GM12878 (cell line): ENCODE results near the gene MAN1B1. TPM values are rescaled to one million over a fixed set of nuclear protein-coding genes. Genes with fewer than 3 reads are reported as not detected.

Experiments
- CHD2 ChIP-seq: IDR thresholded peaks from 2 replicates; pipeline ENCODE4 v1.6.1; 2011; ENCODE audit warnings: low read depth, low read length, improper control_type of control experiment, borderline replicate concordance
- CHD4 ChIP-seq: fragments of 200-600 bp; sonication (generic); IDR thresholded peaks from 2 replicates; pipeline ENCODE4 v1.6.1; 2016; ENCODE audit warnings: mild to moderate bottlenecking
- NFIC ChIP-seq: IDR thresholded peaks from 2 replicates; pipeline ENCODE4 v1.6.1; 2012; ENCODE audit warnings: low read depth, mild to moderate bottlenecking, inconsistent platforms, low read length, moderate library complexity
- SPI1 ChIP-seq: IDR thresholded peaks from 2 replicates; pipeline ENCODE4 v1.6.1; 2011; ENCODE audit warnings: low read depth, mild to moderate bottlenecking, low read length, moderate library complexity, borderline replicate concordance; ENCODE audit not compliant: insufficient read depth
- polyA plus RNA-seq, 11 experiments: library from polyadenylated mRNA; depleted of rRNA in 4 of 11; unstranded in 6 of 11; stranded (reverse) in 5 of 11; fragments of >200 nt; fragmentation: Nextera tagmentation in 4 of 11; fragmentation: Illumina TruSeq in 1 of 11; extraction: Ambion mirVana in 4 of 11; extraction: Trizol in 1 of 11; gene quantifications; 1 replicate in 1 of 11; 2 replicates in 10 of 11; pipeline versions ENCODE4 v1.2.1 to v1.2.3, GENCODE V29; 2011 to 2016; ENCODE audit warnings: inconsistent platforms in 2 of 11, missing spikeins in 2 of 11, low read depth in 1 of 11
- total RNA-seq, 4 experiments: library from RNA; depleted of rRNA in 3 of 4; stranded (reverse); fragments of >200 nt in 3 of 4; fragmentation: Illumina TruSeq in 1 of 4; extraction: Trizol in 1 of 4; gene quantifications; 2 replicates each; pipeline versions ENCODE4 v1.2.1 to v1.2.3, GENCODE V29; 2013 to 2021
- TF ChIP-seq, protein P1 (sequence below): IDR thresholded peaks from 2 replicates; pipeline ENCODE4 v1.6.1; 2012; ENCODE audit warnings: mild to moderate bottlenecking, low read depth, low read length
- TF ChIP-seq, protein P2 (sequence below): fragments of 450-650 bp; IDR thresholded peaks from 2 replicates; pipeline ENCODE4 v1.6.1; 2016; ENCODE audit warnings: mild to moderate bottlenecking
- TF ChIP-seq, protein P3 (sequence below): fragments of 450-650 bp; IDR thresholded peaks from 2 replicates; pipeline ENCODE4 v1.6.1; 2017; ENCODE audit warnings: borderline replicate concordance
- TF ChIP-seq, protein P4 (sequence below): fragments of 450-650 bp; formaldehyde crosslinking; IDR thresholded peaks from 2 replicates; pipeline ENCODE4 v1.5.0; 2022; ENCODE audit warnings: mild to moderate bottlenecking, missing genetic modification characterization
- TF ChIP-seq, protein P5 (sequence below): fragments of 450-650 bp; IDR thresholded peaks from 2 replicates; pipeline ENCODE4 v1.6.1; 2017; ENCODE audit warnings: low read depth, mild to moderate bottlenecking, moderate library complexity

MAN1B1 gene
- total and polyA plus RNA-seq, 10 of the 15 experiments (the other 5 are each of a cell fraction or from before 2014, with no cell fraction given) = 0.71 to 34.1 (median 22.7) TPM

DNA sequence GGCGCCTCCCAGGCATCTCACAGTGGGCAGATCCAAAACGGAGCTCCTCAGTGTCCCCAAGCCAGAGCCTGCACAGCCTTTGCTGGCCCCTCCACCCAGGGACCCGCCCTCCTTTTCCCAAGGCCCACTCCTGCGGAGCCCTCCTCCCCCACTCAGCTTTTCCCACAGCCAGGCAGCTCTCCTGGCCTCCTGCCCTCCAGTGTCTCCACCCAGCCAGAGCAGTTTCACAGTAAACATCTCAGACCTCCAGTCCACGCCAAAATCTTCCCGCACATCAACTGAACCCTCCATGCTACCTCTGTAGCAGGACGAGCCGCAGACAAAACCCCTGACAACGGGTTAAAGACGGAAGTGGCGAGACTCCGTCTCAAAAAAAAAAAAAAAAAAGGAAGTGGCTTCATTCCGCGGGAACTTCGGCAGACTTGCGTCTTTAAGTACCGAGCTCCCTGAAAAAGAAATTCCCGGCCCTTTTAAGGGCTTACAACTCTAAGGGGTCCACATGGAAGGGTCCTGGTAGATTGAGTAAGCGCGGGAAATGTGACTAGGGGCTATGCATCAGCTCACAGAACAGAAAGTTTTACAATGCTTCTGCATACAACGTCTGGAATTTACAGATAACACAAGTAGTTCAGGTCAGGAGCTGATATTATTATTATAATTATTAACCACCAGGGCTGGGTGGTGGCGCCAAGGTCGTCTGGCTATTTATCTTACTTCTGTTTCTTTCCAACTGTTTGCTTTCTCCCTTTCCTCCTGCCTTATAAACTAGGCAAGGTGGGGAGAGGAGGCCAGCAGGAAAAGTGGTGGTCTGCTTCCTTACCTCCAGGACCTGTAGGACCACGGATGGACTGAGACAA is 40.7 kb downstream of the MAN1B1 start (continued):
- TF ChIP-seq, protein P1, sequence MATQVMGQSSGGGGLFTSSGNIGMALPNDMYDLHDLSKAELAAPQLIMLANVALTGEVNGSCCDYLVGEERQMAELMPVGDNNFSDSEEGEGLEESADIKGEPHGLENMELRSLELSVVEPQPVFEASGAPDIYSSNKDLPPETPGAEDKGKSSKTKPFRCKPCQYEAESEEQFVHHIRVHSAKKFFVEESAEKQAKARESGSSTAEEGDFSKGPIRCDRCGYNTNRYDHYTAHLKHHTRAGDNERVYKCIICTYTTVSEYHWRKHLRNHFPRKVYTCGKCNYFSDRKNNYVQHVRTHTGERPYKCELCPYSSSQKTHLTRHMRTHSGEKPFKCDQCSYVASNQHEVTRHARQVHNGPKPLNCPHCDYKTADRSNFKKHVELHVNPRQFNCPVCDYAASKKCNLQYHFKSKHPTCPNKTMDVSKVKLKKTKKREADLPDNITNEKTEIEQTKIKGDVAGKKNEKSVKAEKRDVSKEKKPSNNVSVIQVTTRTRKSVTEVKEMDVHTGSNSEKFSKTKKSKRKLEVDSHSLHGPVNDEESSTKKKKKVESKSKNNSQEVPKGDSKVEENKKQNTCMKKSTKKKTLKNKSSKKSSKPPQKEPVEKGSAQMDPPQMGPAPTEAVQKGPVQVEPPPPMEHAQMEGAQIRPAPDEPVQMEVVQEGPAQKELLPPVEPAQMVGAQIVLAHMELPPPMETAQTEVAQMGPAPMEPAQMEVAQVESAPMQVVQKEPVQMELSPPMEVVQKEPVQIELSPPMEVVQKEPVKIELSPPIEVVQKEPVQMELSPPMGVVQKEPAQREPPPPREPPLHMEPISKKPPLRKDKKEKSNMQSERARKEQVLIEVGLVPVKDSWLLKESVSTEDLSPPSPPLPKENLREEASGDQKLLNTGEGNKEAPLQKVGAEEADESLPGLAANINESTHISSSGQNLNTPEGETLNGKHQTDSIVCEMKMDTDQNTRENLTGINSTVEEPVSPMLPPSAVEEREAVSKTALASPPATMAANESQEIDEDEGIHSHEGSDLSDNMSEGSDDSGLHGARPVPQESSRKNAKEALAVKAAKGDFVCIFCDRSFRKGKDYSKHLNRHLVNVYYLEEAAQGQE = no peak
- TF ChIP-seq, protein P2, sequence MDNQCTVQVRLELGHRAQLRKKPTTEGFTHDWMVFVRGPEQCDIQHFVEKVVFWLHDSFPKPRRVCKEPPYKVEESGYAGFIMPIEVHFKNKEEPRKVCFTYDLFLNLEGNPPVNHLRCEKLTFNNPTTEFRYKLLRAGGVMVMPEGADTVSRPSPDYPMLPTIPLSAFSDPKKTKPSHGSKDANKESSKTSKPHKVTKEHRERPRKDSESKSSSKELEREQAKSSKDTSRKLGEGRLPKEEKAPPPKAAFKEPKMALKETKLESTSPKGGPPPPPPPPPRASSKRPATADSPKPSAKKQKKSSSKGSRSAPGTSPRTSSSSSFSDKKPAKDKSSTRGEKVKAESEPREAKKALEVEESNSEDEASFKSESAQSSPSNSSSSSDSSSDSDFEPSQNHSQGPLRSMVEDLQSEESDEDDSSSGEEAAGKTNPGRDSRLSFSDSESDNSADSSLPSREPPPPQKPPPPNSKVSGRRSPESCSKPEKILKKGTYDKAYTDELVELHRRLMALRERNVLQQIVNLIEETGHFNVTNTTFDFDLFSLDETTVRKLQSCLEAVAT = peak; percentile 68
- peak; percentile 92 for TF ChIP-seq SPI1
- TF ChIP-seq CHD4 = no peak
- TF ChIP-seq, protein P3, sequence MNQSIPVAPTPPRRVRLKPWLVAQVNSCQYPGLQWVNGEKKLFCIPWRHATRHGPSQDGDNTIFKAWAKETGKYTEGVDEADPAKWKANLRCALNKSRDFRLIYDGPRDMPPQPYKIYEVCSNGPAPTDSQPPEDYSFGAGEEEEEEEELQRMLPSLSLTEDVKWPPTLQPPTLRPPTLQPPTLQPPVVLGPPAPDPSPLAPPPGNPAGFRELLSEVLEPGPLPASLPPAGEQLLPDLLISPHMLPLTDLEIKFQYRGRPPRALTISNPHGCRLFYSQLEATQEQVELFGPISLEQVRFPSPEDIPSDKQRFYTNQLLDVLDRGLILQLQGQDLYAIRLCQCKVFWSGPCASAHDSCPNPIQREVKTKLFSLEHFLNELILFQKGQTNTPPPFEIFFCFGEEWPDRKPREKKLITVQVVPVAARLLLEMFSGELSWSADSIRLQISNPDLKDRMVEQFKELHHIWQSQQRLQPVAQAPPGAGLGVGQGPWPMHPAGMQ = peak; percentile 51; the same call in 1 of the 2 replicates
- TF ChIP-seq CHD2 = peak; percentile 13; the same call in 1 of the 2 replicates
- TF ChIP-seq NFIC = 0 out of 2 replicates have a peak, but pooled peaks have one; percentile 23
- TF ChIP-seq, protein P4, sequence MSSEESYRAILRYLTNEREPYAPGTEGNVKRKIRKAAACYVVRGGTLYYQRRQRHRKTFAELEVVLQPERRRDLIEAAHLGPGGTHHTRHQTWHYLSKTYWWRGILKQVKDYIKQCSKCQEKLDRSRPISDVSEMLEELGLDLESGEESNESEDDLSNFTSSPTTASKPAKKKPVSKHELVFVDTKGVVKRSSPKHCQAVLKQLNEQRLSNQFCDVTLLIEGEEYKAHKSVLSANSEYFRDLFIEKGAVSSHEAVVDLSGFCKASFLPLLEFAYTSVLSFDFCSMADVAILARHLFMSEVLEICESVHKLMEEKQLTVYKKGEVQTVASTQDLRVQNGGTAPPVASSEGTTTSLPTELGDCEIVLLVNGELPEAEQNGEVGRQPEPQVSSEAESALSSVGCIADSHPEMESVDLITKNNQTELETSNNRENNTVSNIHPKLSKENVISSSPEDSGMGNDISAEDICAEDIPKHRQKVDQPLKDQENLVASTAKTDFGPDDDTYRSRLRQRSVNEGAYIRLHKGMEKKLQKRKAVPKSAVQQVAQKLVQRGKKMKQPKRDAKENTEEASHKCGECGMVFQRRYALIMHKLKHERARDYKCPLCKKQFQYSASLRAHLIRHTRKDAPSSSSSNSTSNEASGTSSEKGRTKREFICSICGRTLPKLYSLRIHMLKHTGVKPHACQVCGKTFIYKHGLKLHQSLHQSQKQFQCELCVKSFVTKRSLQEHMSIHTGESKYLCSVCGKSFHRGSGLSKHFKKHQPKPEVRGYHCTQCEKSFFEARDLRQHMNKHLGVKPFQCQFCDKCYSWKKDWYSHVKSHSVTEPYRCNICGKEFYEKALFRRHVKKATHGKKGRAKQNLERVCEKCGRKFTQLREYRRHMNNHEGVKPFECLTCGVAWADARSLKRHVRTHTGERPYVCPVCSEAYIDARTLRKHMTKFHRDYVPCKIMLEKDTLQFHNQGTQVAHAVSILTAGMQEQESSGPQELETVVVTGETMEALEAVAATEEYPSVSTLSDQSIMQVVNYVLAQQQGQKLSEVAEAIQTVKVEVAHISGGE (CRISPR knock-in tag) = peak; percentile 51; the same call in 1 of the 2 replicates
- TF ChIP-seq, protein P5, sequence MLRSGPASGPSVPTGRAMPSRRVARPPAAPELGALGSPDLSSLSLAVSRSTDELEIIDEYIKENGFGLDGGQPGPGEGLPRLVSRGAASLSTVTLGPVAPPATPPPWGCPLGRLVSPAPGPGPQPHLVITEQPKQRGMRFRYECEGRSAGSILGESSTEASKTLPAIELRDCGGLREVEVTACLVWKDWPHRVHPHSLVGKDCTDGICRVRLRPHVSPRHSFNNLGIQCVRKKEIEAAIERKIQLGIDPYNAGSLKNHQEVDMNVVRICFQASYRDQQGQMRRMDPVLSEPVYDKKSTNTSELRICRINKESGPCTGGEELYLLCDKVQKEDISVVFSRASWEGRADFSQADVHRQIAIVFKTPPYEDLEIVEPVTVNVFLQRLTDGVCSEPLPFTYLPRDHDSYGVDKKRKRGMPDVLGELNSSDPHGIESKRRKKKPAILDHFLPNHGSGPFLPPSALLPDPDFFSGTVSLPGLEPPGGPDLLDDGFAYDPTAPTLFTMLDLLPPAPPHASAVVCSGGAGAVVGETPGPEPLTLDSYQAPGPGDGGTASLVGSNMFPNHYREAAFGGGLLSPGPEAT = peak; percentile 66; the same call in 1 of the 2 replicates
